ENCODE results near the gene KANK2.
"Not testable (repeated sequence)": the region's sequence is repeated elsewhere in the genome, so short reads cannot be mapped to it uniquely, and the experiment has no call there.

GRCh38 chr19:11124157-11124556 is 73.2 kb downstream of the KANK2 start:
- not testable (repeated sequence) for TF ChIP-seq POLR2A (IDR thresholded peaks at IDR 0.05; ENCODE audit: low read length); GATA1 (IDR thresholded peaks at IDR 0.05; ENCODE audit: low read depth, low read length)

Data from erythroblast (primary cell).